ENCODE measurements around the gene RFWD3. TPM values are rescaled to one million over a fixed set of nuclear protein-coding genes. Genes with fewer than 3 reads are reported as not detected.
A peak's percentile ranks its signal among the peaks of the same experiment; 100 is the strongest.

Gene RFWD3
- total and polyA plus RNA-seq, 2 of the 13 experiments (the other 11 are each of a cell fraction or from before 2014, with no cell fraction given) = 23.4 to 62.6 TPM

DNA sequence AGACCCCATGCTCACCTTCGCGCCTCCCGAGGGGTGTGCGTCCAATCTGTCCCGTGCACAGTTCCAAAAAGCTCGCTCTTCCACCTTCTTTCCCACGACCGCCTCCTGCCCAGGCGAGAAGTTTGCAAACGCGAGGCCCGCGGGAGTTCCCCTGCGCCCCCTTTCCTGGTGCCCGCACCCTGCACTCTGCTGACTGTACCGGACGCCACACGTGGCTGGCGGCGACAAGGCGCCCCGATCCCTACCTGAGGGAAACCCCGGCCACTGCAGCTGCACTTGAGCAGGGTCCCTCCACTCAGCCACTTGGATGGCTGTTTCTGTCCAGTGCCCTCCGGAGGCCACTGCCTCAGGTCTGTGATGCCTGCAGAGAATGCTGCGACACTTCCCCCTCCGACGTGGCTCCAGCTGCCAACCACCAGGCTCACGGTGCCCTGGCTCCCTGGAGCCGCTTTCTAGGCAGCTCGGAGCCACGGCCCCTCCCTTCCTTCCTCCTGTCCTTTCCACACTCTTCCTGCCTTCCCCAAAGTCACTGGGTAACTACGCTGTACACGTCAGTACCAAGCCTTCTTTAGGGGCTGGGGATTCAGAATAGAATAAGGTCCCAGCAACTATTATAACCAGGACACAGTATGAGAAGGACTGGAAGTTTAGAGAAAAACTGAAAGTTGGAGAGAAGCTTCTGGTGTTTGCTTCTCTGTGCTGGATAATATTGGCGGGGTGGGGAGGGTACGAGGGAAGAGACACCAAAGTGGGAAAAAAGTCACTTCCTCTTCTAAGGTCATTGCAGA, 34.0 kb upstream of the RFWD3 start, which contains the start of gene MLKL (continued):
- TF ChIP-seq HCFC1 (IDR thresholded peaks at IDR 0.05; ENCODE audit: low read depth, low read length) (no peak), SRSF4 (IDR thresholded peaks at IDR 0.05; ENCODE audit: low read depth, low read length, poor library complexity, severe bottlenecking) (no peak), HNRNPH1 (optimal IDR thresholded peaks at IDR 0.05; ENCODE audit: low read depth, low read length) (peak; percentile 70), CCAR2 (optimal IDR thresholded peaks at IDR 0.05; ENCODE audit: low read depth, low read length) (no peak), ZSCAN22 (CRISPR knock-in tag; IDR thresholded peaks at IDR 0.05) (no peak; the same call in 1 of the 2 replicates), ZMYM2 (CRISPR knock-in tag; IDR thresholded peaks at IDR 0.05) (peak; percentile 93), IRX3 (CRISPR knock-in tag; IDR thresholded peaks at IDR 0.05; ENCODE audit: borderline replicate concordance, low read depth) (no peak), SAFB2 (CRISPR knock-in tag; IDR thresholded peaks at IDR 0.05; ENCODE audit: borderline replicate concordance, low read depth) (no peak), GTF3A (CRISPR knock-in tag; conservative IDR thresholded peaks at IDR 0.05) (peak; percentile 14; the same call in 1 of the 2 replicates), CBX2 (IDR thresholded peaks at IDR 0.05; ENCODE audit: low read depth, low read length) (no peak), CBX2 (CRISPR knock-in tag; IDR thresholded peaks at IDR 0.05; ENCODE audit: low read depth) (no peak), ZBTB1 (CRISPR knock-in tag; IDR thresholded peaks at IDR 0.05; ENCODE audit: borderline replicate concordance) (no peak), ZNF761 (CRISPR knock-in tag; conservative IDR thresholded peaks at IDR 0.05) (peak; percentile 64; the same call in 1 of the 2 replicates), KLF11 (CRISPR knock-in tag; IDR thresholded peaks at IDR 0.05) (peak; percentile 96), NFKBIZ (CRISPR knock-in tag; IDR thresholded peaks at IDR 0.05) (no peak), ZFP36L2 (CRISPR knock-in tag; IDR thresholded peaks at IDR 0.05) (0 out of 2 replicates have a peak, but pooled peaks have one; percentile 67), ZSCAN9 (CRISPR knock-in tag; IDR thresholded peaks at IDR 0.05; ENCODE audit: borderline replicate concordance) (no peak)
- TF ChIP-seq, protein P1, sequence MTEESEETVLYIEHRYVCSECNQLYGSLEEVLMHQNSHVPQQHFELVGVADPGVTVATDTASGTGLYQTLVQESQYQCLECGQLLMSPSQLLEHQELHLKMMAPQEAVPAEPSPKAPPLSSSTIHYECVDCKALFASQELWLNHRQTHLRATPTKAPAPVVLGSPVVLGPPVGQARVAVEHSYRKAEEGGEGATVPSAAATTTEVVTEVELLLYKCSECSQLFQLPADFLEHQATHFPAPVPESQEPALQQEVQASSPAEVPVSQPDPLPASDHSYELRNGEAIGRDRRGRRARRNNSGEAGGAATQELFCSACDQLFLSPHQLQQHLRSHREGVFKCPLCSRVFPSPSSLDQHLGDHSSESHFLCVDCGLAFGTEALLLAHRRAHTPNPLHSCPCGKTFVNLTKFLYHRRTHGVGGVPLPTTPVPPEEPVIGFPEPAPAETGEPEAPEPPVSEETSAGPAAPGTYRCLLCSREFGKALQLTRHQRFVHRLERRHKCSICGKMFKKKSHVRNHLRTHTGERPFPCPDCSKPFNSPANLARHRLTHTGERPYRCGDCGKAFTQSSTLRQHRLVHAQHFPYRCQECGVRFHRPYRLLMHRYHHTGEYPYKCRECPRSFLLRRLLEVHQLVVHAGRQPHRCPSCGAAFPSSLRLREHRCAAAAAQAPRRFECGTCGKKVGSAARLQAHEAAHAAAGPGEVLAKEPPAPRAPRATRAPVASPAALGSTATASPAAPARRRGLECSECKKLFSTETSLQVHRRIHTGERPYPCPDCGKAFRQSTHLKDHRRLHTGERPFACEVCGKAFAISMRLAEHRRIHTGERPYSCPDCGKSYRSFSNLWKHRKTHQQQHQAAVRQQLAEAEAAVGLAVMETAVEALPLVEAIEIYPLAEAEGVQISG (CRISPR knock-in tag; IDR thresholded peaks at IDR 0.05) = peak; percentile 73
- TF ChIP-seq, protein P2, sequence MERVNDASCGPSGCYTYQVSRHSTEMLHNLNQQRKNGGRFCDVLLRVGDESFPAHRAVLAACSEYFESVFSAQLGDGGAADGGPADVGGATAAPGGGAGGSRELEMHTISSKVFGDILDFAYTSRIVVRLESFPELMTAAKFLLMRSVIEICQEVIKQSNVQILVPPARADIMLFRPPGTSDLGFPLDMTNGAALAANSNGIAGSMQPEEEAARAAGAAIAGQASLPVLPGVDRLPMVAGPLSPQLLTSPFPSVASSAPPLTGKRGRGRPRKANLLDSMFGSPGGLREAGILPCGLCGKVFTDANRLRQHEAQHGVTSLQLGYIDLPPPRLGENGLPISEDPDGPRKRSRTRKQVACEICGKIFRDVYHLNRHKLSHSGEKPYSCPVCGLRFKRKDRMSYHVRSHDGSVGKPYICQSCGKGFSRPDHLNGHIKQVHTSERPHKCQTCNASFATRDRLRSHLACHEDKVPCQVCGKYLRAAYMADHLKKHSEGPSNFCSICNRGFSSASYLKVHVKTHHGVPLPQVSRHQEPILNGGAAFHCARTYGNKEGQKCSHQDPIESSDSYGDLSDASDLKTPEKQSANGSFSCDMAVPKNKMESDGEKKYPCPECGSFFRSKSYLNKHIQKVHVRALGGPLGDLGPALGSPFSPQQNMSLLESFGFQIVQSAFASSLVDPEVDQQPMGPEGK (CRISPR knock-in tag; IDR thresholded peaks at IDR 0.05) = peak; percentile 66
- TF ChIP-seq, protein P3, sequence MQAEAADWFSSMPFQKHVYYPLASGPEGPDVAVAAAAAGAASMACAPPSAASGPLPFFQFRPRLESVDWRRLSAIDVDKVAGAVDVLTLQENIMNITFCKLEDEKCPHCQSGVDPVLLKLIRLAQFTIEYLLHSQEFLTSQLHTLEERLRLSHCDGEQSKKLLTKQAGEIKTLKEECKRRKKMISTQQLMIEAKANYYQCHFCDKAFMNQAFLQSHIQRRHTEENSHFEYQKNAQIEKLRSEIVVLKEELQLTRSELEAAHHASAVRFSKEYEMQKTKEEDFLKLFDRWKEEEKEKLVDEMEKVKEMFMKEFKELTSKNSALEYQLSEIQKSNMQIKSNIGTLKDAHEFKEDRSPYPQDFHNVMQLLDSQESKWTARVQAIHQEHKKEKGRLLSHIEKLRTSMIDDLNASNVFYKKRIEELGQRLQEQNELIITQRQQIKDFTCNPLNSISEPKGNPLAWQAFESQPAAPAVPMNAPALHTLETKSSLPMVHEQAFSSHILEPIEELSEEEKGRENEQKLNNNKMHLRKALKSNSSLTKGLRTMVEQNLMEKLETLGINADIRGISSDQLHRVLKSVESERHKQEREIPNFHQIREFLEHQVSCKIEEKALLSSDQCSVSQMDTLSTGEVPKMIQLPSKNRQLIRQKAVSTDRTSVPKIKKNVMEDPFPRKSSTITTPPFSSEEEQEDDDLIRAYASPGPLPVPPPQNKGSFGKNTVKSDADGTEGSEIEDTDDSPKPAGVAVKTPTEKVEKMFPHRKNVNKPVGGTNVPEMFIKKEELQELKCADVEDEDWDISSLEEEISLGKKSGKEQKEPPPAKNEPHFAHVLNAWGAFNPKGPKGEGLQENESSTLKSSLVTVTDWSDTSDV (CRISPR knock-in tag; IDR thresholded peaks at IDR 0.05) = no peak; the same call in 1 of the 2 replicates
- TF ChIP-seq, protein P4, sequence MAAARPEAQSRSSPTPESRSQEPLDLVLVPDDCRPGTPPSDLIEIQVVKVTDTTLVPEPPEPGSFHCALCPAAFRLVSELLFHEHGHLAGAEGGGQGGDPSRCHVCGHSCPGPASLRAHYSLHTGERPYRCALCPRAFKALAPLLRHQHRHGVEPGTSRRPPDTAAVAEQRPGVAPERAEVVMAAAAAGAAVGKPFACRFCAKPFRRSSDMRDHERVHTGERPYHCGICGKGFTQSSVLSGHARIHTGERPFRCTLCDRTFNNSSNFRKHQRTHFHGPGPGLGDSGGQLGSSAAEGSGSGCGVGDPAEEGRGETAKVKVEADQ (CRISPR knock-in tag; IDR thresholded peaks at IDR 0.05; ENCODE audit: borderline replicate concordance) = 0 out of 2 replicates have a peak, but pooled peaks have one; percentile 23

All from HepG2 (cell line).